ENCODE results near the gene ACTL7B. TPM values are rescaled to one million over a fixed set of nuclear protein-coding genes. Genes with fewer than 3 reads are reported as not detected.

The ACTL7B gene, protein sequence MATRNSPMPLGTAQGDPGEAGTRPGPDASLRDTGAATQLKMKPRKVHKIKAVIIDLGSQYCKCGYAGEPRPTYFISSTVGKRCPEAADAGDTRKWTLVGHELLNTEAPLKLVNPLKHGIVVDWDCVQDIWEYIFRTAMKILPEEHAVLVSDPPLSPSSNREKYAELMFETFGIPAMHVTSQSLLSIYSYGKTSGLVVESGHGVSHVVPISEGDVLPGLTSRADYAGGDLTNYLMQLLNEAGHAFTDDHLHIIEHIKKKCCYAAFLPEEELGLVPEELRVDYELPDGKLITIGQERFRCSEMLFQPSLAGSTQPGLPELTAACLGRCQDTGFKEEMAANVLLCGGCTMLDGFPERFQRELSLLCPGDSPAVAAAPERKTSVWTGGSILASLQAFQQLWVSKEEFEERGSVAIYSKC
- under 1 TPM in 1 of 4 donors, not detected in 3; 0.27 TPM for total RNA-seq
- polyA plus RNA-seq = not detected

DNA sequence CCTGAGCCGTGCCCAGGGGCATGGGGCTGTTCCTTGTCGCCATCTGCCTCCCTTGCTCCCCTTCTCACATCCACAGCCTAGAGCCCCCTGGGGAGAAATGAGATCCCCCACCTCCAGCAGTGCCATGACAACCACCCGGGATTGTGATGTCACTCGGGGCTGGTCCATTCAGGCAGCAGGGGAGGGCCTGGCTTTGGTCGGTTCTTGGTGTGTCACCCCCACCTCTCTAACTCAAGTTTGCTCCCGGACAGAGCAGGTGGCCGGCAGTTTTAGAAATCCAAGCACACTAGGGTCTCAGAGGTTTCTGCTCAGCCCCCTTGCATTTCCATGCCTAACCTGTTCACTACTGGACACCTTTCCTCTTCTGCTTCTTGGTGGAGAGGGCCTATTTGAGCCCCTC lies at the start of gene ACTL7B:
ACTL7B (minus strand) TSS at position 99 of the 400 bp plus-strand sequence; CDS start at position 43, 56 bp downstream.
- Histone ChIP-seq H3K36me3 (no peaks in the 10 kb centered on the region), H3K4me1 (no peaks in the 10 kb centered on the region), H3K4me3 (no peak within 1 kb of the TSS), H3K27ac (no peak within 1 kb of the TSS), H3K27me3 (no peaks in the 10 kb centered on the region), H3K9me3 (no peaks in the 10 kb centered on the region)
- intact Hi-C loops (cut with DNase I) = no loop called here
- no peak for DNase-seq
- TF ChIP-seq EP300 (IDR thresholded peaks at IDR 0.05) (no peak), POLR2AphosphoS5 (IDR thresholded peaks at IDR 0.05) (no peak), POLR2A (IDR thresholded peaks at IDR 0.05) (no peak)
- TF ChIP-seq, protein P1, sequence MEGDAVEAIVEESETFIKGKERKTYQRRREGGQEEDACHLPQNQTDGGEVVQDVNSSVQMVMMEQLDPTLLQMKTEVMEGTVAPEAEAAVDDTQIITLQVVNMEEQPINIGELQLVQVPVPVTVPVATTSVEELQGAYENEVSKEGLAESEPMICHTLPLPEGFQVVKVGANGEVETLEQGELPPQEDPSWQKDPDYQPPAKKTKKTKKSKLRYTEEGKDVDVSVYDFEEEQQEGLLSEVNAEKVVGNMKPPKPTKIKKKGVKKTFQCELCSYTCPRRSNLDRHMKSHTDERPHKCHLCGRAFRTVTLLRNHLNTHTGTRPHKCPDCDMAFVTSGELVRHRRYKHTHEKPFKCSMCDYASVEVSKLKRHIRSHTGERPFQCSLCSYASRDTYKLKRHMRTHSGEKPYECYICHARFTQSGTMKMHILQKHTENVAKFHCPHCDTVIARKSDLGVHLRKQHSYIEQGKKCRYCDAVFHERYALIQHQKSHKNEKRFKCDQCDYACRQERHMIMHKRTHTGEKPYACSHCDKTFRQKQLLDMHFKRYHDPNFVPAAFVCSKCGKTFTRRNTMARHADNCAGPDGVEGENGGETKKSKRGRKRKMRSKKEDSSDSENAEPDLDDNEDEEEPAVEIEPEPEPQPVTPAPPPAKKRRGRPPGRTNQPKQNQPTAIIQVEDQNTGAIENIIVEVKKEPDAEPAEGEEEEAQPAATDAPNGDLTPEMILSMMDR (IDR thresholded peaks at IDR 0.05) = no peak
- WGBS, 2 donors = 86 to 88% methylated on average over 7 of the region's 7 CpGs

DNA sequence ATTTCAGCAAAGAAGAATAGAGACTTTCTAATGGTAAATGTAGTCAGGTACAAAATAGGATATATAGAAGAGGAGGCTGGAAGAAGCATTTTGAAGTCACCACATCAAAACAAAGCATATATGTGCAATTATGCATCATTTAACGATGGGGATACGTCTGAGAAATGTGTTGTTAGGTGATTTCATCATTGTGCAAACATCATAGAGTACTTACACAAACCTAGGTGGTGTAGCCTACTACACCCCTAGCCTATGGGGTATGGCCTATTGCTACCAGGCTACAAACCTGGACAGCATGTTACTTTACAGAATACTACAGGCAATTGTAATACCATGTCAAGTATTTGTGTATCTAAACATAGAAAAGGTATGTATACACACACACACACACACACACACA lies 49.7 kb upstream of the ACTL7B start:
- Histone ChIP-seq H3K27ac (no peak overlapping the region), H3K4me3 (no peak overlapping the region), H3K9me3 (no peaks in the 10 kb centered on the region), H3K27me3 (no peaks in the 10 kb centered on the region), H3K4me1 (no peaks in the 10 kb centered on the region), H3K36me3 (peaks cover 18 to 98% (median 47%) of the 10 kb centered on the region in 4 donors)
- TF ChIP-seq, protein P1 (IDR thresholded peaks at IDR 0.05) = no peak
- TF ChIP-seq POLR2A (IDR thresholded peaks at IDR 0.05) (no peak), POLR2AphosphoS5 (IDR thresholded peaks at IDR 0.05) (no peak), EP300 (IDR thresholded peaks at IDR 0.05) (no peak)
- 30 to 78% methylated on average over 2 of the region's 2 CpGs for WGBS, 2 donors
- intact Hi-C loops (cut with DNase I) = no loop called here
- no peak for DNase-seq

DNA sequence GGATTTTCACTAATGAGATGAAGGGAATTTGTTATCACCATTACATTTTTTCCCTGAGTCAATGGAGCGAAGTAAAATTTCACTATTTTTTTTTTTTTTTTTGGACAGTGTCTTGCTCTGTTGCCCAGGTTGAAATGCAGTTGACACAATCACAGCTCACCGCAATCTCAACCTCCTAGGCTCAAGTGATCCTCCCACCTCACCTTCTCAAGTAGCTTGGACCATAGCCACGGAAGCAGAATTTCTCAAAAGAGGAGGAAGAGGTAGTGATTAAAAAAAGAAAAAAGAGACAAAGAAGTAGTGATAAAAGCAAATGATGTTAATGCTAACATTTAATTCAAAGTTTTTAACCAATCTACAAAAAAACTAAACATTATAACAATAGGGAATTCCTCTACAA lies 48.4 kb upstream of the ACTL7B start:
- DNase-seq = no peak
- whole genome bisulfite sequencing, 2 donors = 95 to 97% methylated on average over 3 of the region's 3 CpGs
- Histone ChIP-seq H3K36me3 (peaks cover 18 to 98% (median 50%) of the 10 kb centered on the region in 4 donors), H3K27ac (no peak overlapping the region), H3K9me3 (no peaks in the 10 kb centered on the region), H3K27me3 (no peaks in the 10 kb centered on the region), H3K4me3 (no peak overlapping the region), H3K4me1 (no peaks in the 10 kb centered on the region)
- intact Hi-C loops (cut with DNase I) = no loop called here
- TF ChIP-seq, protein P1 (IDR thresholded peaks at IDR 0.05) = no peak
- TF ChIP-seq POLR2AphosphoS5 (IDR thresholded peaks at IDR 0.05) = no peak
- no peak for TF ChIP-seq POLR2A (IDR thresholded peaks at IDR 0.05)
- TF ChIP-seq EP300 (IDR thresholded peaks at IDR 0.05) = no peak

DNA sequence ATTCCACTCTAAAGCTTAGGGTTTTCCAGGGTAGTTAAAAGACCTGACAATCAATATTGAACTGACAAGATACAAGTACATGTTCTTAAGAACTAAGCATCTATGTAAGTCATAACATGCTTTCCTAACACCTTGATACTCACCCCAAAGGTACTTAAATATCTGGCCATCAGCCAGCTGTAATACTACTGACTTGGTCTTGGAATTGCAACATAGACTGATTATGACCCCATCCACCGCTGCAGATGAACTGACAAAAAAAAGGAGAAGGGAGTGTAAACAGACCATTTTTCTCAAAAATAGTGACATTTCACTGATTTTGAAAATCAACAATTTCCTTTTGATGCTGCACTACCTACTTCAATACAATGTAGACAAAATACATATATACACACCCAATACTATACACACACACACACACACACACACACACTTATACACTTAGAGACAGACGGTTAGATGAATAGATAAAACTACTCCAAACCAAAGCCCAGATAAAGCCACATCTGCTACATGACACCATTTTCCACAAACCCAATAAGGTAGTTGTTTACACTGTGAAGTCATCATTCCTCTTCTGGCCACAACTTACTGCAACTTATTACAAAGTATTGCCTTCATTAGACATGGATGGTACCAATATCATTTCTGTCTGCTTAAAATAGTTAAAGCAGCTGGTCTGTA lies 47.8 kb upstream of the ACTL7B start:
- TF ChIP-seq POLR2AphosphoS5 (IDR thresholded peaks at IDR 0.05) (no peak), POLR2A (IDR thresholded peaks at IDR 0.05) (no peak), EP300 (IDR thresholded peaks at IDR 0.05) (no peak)
- TF ChIP-seq, protein P1 (IDR thresholded peaks at IDR 0.05) = no peak
- H3K9me3 ChIP-seq = no peaks in the 10 kb centered on the region
- no peaks in the 10 kb centered on the region for H3K4me1 ChIP-seq
- no peak overlapping the region for H3K4me3 ChIP-seq
- WGBS, 2 donors = 79 to 86% methylated on average over 2 of the region's 2 CpGs
- no peak for DNase-seq
- peaks cover 18 to 98% (median 49%) of the 10 kb centered on the region in 4 donors for H3K36me3 ChIP-seq
- no peaks in the 10 kb centered on the region for H3K27me3 ChIP-seq
- H3K27ac ChIP-seq = no peak overlapping the region
- intact Hi-C loops (cut with DNase I) = no loop called here
